Esophagus squamous epithelium (tissue), 4 donors: ENCODE data around the gene TBC1D9.

Experiments
- CTCF ChIP-seq, 6 experiments: fragments of 450-650 bp in 4 of 6; fragments of 200-600 bp in 2 of 6; sonication (generic) in 2 of 6; IDR thresholded peaks; one replicate each; pipeline ENCODE4 v1.5.1; 2016 to 2019; ENCODE audit warnings: antibody characterized with exemption in 6 of 6, mild to moderate bottlenecking in 4 of 6, moderate library complexity in 4 of 6
- POLR2A ChIP-seq, 4 donors: fragments of 450-650 bp; IDR thresholded peaks; one replicate each; pipeline ENCODE4 v1.6.1; 2017; ENCODE audit warnings: antibody characterized with exemption in 4 of 4, mild to moderate bottlenecking in 4 of 4, moderate library complexity in 3 of 4

GRCh38 chr4:140622333-140622958 is 133.7 kb downstream of the TBC1D9 start:
- TF ChIP-seq CTCF (IDR thresholded peaks at IDR 0.05): no peak
- no peak for TF ChIP-seq POLR2A (IDR thresholded peaks at IDR 0.05)
